Activated naive CD8-positive, alpha-beta T cell treated with anti-CD3 and anti-CD28 coated beads, Interleukin-2, amount 50 U/mL, for 24 hours (primary cell): ENCODE results near the gene SSNA1.
A peak's percentile ranks its signal among the peaks of the same experiment; 100 is the strongest.

ENCODE experiments used
- ATAC-seq: fragments of 150-1000 bp; cut with Tn5 transposase; one replicate; pipeline ENCODE4 v1.10.0; 2021
- DNase-seq: peaks from one replicate; pipeline ENCODE4 v3.0.0; 2021
- H3K27ac Mint-ChIP-seq: one replicate; pipeline ENCODE4 v1.8.0; 2021; ENCODE audit warnings: mild to moderate bottlenecking, mixed read lengths
- H3K27me3 Mint-ChIP-seq: one replicate; pipeline ENCODE4 v1.8.0; 2021; ENCODE audit warnings: mixed read lengths
- H3K36me3 Mint-ChIP-seq: one replicate; pipeline ENCODE4 v1.8.0; 2021; ENCODE audit warnings: low read depth, mixed read lengths
- H3K4me1 Mint-ChIP-seq: one replicate; pipeline ENCODE4 v1.8.0; 2021; ENCODE audit warnings: mixed read lengths
- H3K4me3 Mint-ChIP-seq: one replicate; pipeline ENCODE4 v1.8.0; 2021; ENCODE audit warnings: mild to moderate bottlenecking, moderate library complexity, mixed read lengths
- H3K9me3 Mint-ChIP-seq: one replicate; pipeline ENCODE4 v1.8.0; 2021; ENCODE audit warnings: mixed read lengths

SSNA1 gene

GRCh38 chr9:137188490-137189296 lies at the start of gene SSNA1, which contains the start of gene ANAPC2:
Gene SSNA1, plus strand, starts transcription at chr9:137188676. Its CDS starts 51 bp downstream, at chr9:137188727.
Gene ANAPC2, minus strand, starts transcription at chr9:137188560. Its CDS starts 28 bp downstream, at chr9:137188532.
- Mint-ChIP-seq H3K27ac (peak within 1 kb of the TSS; percentile 91), H3K4me1 (peaks cover 38% of the 10 kb centered on the region), H3K36me3 (peaks cover 7% of the 10 kb centered on the region), H3K27me3 (no peaks in the 10 kb centered on the region), H3K4me3 (peak within 1 kb of the TSS; percentile 92), H3K9me3 (no peaks in the 10 kb centered on the region)
- ATAC-seq (peak; percentile 85), DNase-seq (peak; percentile 97)

GRCh38 chr9:137138722-137139467 lies 49.6 kb upstream of the SSNA1 start, which contains the start of gene GRIN1:
Gene GRIN1, plus strand, starts transcription at chr9:137139154. Its CDS starts 333 bp downstream, at chr9:137139487.
- no peaks in the 10 kb centered on the region for H3K9me3 Mint-ChIP-seq
- peaks cover 66% of the 10 kb centered on the region for H3K27me3 Mint-ChIP-seq
- ATAC-seq (peak; percentile 18), DNase-seq (peak; percentile 33)
- H3K36me3 Mint-ChIP-seq, result no peaks in the 10 kb centered on the region
- peaks cover 5% of the 10 kb centered on the region for H3K4me1 Mint-ChIP-seq
- H3K4me3 Mint-ChIP-seq, result no peak within 1 kb of the TSS
- no peak within 1 kb of the TSS for H3K27ac Mint-ChIP-seq

DNA sequence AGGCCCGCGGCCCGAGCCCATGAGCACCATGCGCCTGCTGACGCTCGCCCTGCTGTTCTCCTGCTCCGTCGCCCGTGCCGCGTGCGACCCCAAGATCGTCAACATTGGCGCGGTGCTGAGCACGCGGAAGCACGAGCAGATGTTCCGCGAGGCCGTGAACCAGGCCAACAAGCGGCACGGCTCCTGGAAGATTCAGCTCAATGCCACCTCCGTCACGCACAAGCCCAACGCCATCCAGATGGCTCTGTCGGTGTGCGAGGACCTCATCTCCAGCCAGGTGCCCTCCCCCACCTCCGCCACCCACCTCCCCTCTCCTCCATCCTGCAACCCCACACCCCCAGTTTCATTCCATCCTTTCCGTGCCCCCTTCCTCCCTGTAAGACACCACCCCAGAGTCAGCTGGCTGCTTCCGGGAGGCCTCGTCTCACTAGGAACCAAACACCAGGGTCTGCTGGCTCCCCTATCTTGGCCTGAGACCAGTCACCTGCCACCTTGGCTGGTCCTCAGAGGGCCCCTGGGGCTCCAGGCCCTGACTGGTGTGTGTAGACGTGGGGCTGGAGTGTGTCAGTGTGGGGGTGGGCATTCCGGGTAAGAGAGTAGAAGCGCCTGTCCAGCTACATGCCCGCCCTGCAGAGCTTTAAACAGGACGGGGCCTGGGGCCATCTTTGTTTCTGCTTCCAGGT lies 48.9 kb upstream of the SSNA1 start:
- Mint-ChIP-seq H3K27me3 (peaks cover 63% of the 10 kb centered on the region), H3K27ac (no peak overlapping the region), H3K4me1 (peaks cover 5% of the 10 kb centered on the region), H3K4me3 (no peak overlapping the region), H3K9me3 (no peaks in the 10 kb centered on the region), H3K36me3 (no peaks in the 10 kb centered on the region)
- ATAC-seq (no peak), DNase-seq (no peak)

- Mint-ChIP-seq H3K27me3 (peaks cover 57% of the 10 kb centered on the region), H3K27ac (no peak overlapping the region), H3K9me3 (no peaks in the 10 kb centered on the region), H3K4me1 (peaks cover 5% of the 10 kb centered on the region), H3K4me3 (no peak overlapping the region), H3K36me3 (no peaks in the 10 kb centered on the region)
- DNase-seq (no peak), ATAC-seq (no peak)
These were observed 48.1 kb upstream of the SSNA1 start for GRCh38 chr9:137140151-137141012.

DNA sequence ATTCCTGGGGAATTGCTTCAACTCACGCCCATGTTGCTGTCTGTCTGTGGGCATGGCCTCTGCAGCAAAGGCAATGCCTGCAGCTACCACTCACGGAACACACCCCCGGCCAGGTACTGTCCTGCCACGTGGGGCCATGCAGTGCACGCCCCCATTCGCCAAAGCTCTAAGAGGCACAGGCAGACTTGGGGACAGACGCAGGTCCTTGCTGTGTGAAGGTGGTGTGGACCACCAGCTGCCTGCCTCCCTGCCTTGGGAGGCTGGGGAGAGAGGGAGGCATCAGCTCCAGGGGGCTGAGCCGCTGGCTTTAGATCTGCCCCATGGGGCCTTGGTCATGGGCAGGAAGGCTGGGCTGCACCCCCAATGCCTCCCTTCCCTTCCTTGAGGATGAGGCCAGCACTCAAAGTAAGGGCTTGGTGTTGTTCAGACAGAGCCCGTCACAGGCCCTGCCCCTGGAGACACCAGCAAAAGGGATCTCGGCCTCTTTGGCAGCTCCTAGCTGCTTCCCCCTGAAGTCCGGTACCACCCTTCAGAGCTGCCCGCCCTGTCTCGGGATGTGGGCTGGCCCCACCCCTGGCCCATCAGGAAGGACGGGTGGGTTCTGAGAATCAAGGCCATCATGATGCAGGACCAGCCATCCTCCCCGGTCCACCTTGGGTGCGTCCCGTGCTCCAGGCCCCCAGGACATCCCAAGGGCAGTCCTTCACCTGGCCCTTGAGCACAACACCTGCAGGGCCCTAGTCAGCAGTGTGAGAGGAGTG lies 47.2 kb upstream of the SSNA1 start:
- peaks cover 5% of the 10 kb centered on the region for H3K4me1 Mint-ChIP-seq
- H3K27ac Mint-ChIP-seq, result no peak overlapping the region
- no peak overlapping the region for H3K4me3 Mint-ChIP-seq
- H3K27me3 Mint-ChIP-seq, result peaks cover 55% of the 10 kb centered on the region
- no peak for ATAC-seq
- H3K9me3 Mint-ChIP-seq, result no peaks in the 10 kb centered on the region
- DNase-seq, result no peak
- no peaks in the 10 kb centered on the region for H3K36me3 Mint-ChIP-seq

GRCh38 chr9:137141976-137142936 lies 46.2 kb upstream of the SSNA1 start:
- Mint-ChIP-seq H3K27ac (no peak overlapping the region), H3K36me3 (no peaks in the 10 kb centered on the region), H3K4me3 (no peak overlapping the region), H3K9me3 (no peaks in the 10 kb centered on the region), H3K27me3 (peaks cover 54% of the 10 kb centered on the region), H3K4me1 (peaks cover 5% of the 10 kb centered on the region)
- no peak for ATAC-seq
- DNase-seq, result no peak

DNA sequence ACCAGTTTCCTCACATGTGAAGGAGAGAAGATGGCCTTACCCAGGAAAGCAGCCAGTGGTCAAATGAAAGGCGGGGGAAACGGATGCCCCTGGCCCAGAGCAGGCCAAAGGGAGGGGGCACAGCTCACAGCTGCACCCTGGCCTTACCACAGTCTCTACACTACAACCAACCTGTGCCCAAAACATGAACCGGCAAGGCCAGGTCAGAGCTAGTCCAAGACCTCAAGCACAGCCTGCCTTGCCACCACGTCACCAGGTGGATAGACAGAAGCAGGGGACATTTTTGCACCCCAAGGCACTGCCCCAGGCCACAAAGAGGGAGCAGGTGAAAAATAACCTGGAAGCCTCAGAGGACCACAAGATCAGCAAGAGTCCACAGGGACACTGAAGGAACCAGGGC lies 45.0 kb upstream of the SSNA1 start:
- H3K27me3 Mint-ChIP-seq, result peaks cover 44% of the 10 kb centered on the region
- no peaks in the 10 kb centered on the region for H3K36me3 Mint-ChIP-seq
- peaks cover 2% of the 10 kb centered on the region for H3K4me1 Mint-ChIP-seq
- H3K9me3 Mint-ChIP-seq, result no peaks in the 10 kb centered on the region
- ATAC-seq (no peak), DNase-seq (no peak)
- H3K27ac Mint-ChIP-seq, result no peak overlapping the region
- H3K4me3 Mint-ChIP-seq, result no peak overlapping the region

DNA sequence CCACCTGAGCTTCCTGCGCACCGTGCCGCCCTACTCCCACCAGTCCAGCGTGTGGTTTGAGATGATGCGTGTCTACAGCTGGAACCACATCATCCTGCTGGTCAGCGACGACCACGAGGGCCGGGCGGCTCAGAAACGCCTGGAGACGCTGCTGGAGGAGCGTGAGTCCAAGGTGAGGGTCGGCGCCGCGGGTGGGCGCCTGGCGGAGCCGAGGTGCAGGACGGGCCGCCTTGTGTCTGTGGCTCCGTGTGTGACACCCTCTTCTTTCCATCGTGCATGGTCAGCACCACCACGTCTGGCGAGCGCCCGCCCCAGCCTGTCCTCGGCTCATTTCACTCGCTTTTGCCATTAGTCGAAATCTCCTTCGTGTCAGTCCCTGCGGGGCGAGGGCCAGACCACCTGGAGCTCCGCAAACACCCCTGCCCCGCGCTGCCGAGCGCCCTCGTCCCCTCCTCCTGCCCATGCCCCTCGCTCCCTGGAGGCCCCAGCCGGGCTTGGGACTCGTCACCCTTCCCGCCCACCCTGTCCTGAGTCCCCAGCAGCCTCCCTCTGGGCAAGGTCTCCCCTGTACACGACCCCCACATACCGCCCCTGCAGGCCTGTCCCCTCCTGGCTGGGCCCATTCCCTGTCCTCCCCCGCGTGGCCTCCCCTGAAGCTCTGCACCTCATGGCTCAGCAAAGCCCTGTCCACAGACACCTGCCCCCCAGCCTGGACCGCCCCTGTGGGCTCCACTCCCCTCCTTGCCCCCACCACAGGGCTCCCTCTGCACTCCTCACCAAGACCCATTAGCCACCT lies 42.5 kb upstream of the SSNA1 start:
- no peaks in the 10 kb centered on the region for H3K9me3 Mint-ChIP-seq
- H3K27ac Mint-ChIP-seq, result no peak overlapping the region
- H3K27me3 Mint-ChIP-seq, result peaks cover 26% of the 10 kb centered on the region
- H3K36me3 Mint-ChIP-seq, result no peaks in the 10 kb centered on the region
- no peak overlapping the region for H3K4me3 Mint-ChIP-seq
- H3K4me1 Mint-ChIP-seq, result peaks cover 2% of the 10 kb centered on the region
- DNase-seq, result no peak
- ATAC-seq, result no peak

- no peak overlapping the region for H3K4me3 Mint-ChIP-seq
- H3K27me3 Mint-ChIP-seq, result peaks cover 21% of the 10 kb centered on the region
- no peak overlapping the region for H3K27ac Mint-ChIP-seq
- H3K4me1 Mint-ChIP-seq, result peaks cover 6% of the 10 kb centered on the region
- no peaks in the 10 kb centered on the region for H3K9me3 Mint-ChIP-seq
- H3K36me3 Mint-ChIP-seq, result no peaks in the 10 kb centered on the region
- no peak for ATAC-seq
- DNase-seq, result no peak
These were observed 42.0 kb upstream of the SSNA1 start for GRCh38 chr9:137146527-137146918.

DNA sequence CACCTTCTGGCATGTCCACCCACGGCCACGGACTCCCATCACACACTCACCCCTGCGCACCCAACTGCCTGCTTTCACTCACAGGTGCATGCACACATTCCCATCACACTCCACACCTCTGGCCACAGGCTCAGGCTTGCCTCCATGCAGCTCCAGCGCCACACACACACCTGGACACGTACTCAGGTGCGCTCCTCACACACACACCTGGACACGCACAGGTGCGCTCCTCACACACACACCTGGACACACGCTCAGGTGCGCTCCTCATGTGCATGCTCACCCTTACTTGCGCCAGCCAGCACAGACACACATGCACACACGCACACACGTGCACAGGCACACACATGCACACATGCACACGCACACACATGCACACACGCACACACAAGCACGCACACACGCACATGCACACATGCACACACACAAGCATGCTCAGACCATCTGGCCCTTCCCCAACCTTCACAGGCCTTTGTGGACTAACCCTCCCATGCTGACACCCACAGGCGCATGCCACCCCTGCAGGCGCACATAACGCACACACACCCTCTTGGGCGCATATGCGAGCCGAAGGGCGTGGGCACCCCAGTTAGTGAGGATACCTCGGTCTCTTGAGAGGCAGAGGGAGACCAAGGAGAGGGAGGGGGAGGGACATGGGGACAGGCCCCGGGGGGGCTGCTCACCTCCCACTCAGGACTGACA lies 41.2 kb upstream of the SSNA1 start:
- Mint-ChIP-seq H3K27me3 (peaks cover 16% of the 10 kb centered on the region), H3K36me3 (no peaks in the 10 kb centered on the region)

DNA sequence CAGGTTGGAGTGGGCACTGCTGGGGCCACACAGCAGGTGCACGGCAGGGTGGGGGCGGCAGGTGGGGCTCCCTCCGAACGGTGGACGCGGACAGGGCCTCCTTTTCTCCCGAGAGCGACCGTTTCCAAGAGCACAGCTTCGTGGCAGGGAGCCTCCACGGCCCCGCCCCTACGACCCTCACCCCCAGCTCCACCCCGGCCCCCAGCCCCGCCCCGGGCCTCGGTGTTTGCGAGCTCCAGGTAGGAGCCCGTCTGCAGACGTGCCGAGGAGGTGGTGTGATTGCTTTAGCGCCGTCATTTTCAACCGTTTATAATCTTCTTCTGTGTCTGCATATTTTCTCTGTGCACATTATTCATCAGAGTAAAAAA lies 40.7 kb upstream of the SSNA1 start:
- H3K36me3 Mint-ChIP-seq, result no peaks in the 10 kb centered on the region
- H3K27ac Mint-ChIP-seq, result no peak overlapping the region
- ATAC-seq (no peak), DNase-seq (no peak)
- H3K4me3 Mint-ChIP-seq, result no peak overlapping the region
- no peaks in the 10 kb centered on the region for H3K9me3 Mint-ChIP-seq
- peaks cover 8% of the 10 kb centered on the region for H3K4me1 Mint-ChIP-seq
- H3K27me3 Mint-ChIP-seq, result peaks cover 13% of the 10 kb centered on the region

More for the DNA sequence above, 41.2 kb upstream of the SSNA1 start:
- H3K4me3 Mint-ChIP-seq, result no peak overlapping the region
- H3K9me3 Mint-ChIP-seq, result no peaks in the 10 kb centered on the region
- DNase-seq (no peak), ATAC-seq (no peak)
- H3K4me1 Mint-ChIP-seq, result peaks cover 8% of the 10 kb centered on the region
- H3K27ac Mint-ChIP-seq, result no peak overlapping the region
